Neural progenitor cell (in vitro differentiated cells): ENCODE measurements around the gene TOLLIP.

Experiments
- EZH2 ChIP-seq: fragments of 200-600 bp; sonication (generic); IDR thresholded peaks from 2 replicates; pipeline ENCODE4 v1.6.1; 2017; ENCODE audit warnings: antibody characterized with exemption, mild to moderate bottlenecking, moderate library complexity
- EZH2phosphoT487 ChIP-seq: fragments of 200-600 bp; sonication (generic); IDR thresholded peaks from 2 replicates; pipeline ENCODE4 v1.6.1; 2017; ENCODE audit warnings: antibody characterized with exemption
- TF ChIP-seq, protein P1 (sequence below): fragments of 200-600 bp; sonication (generic); IDR thresholded peaks from 2 replicates; pipeline ENCODE4 v1.5.1; 2017; ENCODE audit warnings: antibody characterized with exemption, mild to moderate bottlenecking

DNA sequence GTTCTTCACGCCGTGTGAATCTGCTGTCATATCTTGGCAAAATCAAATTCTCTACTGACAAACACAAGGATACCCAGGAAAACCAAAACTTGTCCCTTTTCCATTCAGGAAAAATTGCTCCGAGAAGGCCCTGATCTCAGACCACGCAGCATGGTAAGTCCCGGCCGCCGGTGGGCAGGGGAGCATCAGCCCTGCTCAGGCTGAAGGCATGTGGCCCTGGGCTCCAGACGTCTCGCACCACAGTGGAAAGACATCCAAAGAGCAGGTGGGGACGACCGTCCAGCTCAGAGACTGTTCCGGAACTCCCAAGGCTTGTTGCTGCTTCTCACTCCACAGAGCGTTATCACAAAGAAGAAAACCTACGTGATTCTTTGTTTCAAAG, 29.8 kb downstream of the TOLLIP start:
- TF ChIP-seq, protein P1, sequence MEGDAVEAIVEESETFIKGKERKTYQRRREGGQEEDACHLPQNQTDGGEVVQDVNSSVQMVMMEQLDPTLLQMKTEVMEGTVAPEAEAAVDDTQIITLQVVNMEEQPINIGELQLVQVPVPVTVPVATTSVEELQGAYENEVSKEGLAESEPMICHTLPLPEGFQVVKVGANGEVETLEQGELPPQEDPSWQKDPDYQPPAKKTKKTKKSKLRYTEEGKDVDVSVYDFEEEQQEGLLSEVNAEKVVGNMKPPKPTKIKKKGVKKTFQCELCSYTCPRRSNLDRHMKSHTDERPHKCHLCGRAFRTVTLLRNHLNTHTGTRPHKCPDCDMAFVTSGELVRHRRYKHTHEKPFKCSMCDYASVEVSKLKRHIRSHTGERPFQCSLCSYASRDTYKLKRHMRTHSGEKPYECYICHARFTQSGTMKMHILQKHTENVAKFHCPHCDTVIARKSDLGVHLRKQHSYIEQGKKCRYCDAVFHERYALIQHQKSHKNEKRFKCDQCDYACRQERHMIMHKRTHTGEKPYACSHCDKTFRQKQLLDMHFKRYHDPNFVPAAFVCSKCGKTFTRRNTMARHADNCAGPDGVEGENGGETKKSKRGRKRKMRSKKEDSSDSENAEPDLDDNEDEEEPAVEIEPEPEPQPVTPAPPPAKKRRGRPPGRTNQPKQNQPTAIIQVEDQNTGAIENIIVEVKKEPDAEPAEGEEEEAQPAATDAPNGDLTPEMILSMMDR: no peak
- no peak for TF ChIP-seq EZH2phosphoT487
- no peak for TF ChIP-seq EZH2
